GM23338 (cell line): ENCODE measurements around the gene OXCT2.

ENCODE experiments used
- CREB1 ChIP-seq: fragments of 250-450 bp; sonication (Bioruptor Pico); IDR thresholded peaks from 2 replicates; pipeline ENCODE4 v1.5.0; 2020; ENCODE audit warnings: low read depth, mild to moderate bottlenecking, moderate library complexity
- EZH2 ChIP-seq: fragments of 200-600 bp; sonication (generic); IDR thresholded peaks from one replicate; pipeline ENCODE4 v1.8.0; 2017; ENCODE audit warnings: antibody characterized with exemption, mild to moderate bottlenecking, low read depth; ENCODE audit not compliant: unreplicated experiment
- EZH2phosphoT487 ChIP-seq: fragments of 200-600 bp; sonication (generic); IDR thresholded peaks from one replicate; pipeline ENCODE4 v1.8.1; 2018; ENCODE audit warnings: antibody characterized with exemption; ENCODE audit not compliant: unreplicated experiment
- JUNB ChIP-seq: IDR thresholded peaks from one replicate; pipeline ENCODE4 v1.6.1; 2016; ENCODE audit warnings: antibody characterized with exemption; ENCODE audit not compliant: unreplicated experiment
- NANOG ChIP-seq: IDR thresholded peaks from 2 replicates; pipeline ENCODE4 v1.6.1; 2016; ENCODE audit warnings: antibody characterized with exemption, borderline replicate concordance
- POLR2AphosphoS5 ChIP-seq: IDR thresholded peaks from 2 replicates; pipeline ENCODE4 v1.6.1; 2016; ENCODE audit warnings: antibody characterized with exemption, low read depth
- STAT1 ChIP-seq: IDR thresholded peaks from one replicate; pipeline ENCODE4 v1.6.1; 2016; ENCODE audit warnings: antibody characterized with exemption; ENCODE audit not compliant: unreplicated experiment
- ZNF114 ChIP-seq: fragments of 250-450 bp; sonication (Bioruptor Pico); IDR thresholded peaks from 2 replicates; pipeline ENCODE4 v1.5.0; 2020; ENCODE audit warnings: mild to moderate bottlenecking, moderate library complexity
- ZNF331 ChIP-seq: fragments of 250-450 bp; sonication (Bioruptor Pico); IDR thresholded peaks from 2 replicates; pipeline ENCODE4 v1.5.0; 2020; ENCODE audit warnings: low read depth, mild to moderate bottlenecking, moderate library complexity
- ZNF462 ChIP-seq: fragments of 250-450 bp; sonication (Bioruptor Pico); IDR thresholded peaks from 2 replicates; pipeline ENCODE4 v1.5.0; 2020; ENCODE audit warnings: mild to moderate bottlenecking, moderate library complexity
- TF ChIP-seq, protein P1 (sequence below), 2 experiments: fragments of 200-600 bp in 1 of 2; sonication (generic) in 1 of 2; conservative IDR thresholded peaks; 2 replicates each; pipeline versions ENCODE4 v1.5.1 to v1.6.1; 2016 to 2017; ENCODE audit warnings: antibody characterized with exemption in 2 of 2, low read depth in 2 of 2, mild to moderate bottlenecking in 2 of 2, moderate library complexity in 1 of 2
- TF ChIP-seq, protein P2 (sequence below): IDR thresholded peaks from one replicate; pipeline ENCODE4 v1.6.1; 2018; ENCODE audit warnings: antibody characterized with exemption; ENCODE audit not compliant: unreplicated experiment

- TF ChIP-seq, protein P1, sequence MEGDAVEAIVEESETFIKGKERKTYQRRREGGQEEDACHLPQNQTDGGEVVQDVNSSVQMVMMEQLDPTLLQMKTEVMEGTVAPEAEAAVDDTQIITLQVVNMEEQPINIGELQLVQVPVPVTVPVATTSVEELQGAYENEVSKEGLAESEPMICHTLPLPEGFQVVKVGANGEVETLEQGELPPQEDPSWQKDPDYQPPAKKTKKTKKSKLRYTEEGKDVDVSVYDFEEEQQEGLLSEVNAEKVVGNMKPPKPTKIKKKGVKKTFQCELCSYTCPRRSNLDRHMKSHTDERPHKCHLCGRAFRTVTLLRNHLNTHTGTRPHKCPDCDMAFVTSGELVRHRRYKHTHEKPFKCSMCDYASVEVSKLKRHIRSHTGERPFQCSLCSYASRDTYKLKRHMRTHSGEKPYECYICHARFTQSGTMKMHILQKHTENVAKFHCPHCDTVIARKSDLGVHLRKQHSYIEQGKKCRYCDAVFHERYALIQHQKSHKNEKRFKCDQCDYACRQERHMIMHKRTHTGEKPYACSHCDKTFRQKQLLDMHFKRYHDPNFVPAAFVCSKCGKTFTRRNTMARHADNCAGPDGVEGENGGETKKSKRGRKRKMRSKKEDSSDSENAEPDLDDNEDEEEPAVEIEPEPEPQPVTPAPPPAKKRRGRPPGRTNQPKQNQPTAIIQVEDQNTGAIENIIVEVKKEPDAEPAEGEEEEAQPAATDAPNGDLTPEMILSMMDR (conservative IDR thresholded peaks at IDR 0.05; ENCODE audit: low read depth in 2 of 2) = no peak
- TF ChIP-seq POLR2AphosphoS5 = no peak
- TF ChIP-seq ZNF331 (CRISPR knock-in tag) = no peak
- no peak for TF ChIP-seq JUNB
- TF ChIP-seq CREB1 (CRISPR knock-in tag) = no peak
- TF ChIP-seq ZNF114 (CRISPR knock-in tag) = no peak
- TF ChIP-seq EZH2 = no peak
- TF ChIP-seq EZH2phosphoT487 = no peak
- TF ChIP-seq, protein P2, sequence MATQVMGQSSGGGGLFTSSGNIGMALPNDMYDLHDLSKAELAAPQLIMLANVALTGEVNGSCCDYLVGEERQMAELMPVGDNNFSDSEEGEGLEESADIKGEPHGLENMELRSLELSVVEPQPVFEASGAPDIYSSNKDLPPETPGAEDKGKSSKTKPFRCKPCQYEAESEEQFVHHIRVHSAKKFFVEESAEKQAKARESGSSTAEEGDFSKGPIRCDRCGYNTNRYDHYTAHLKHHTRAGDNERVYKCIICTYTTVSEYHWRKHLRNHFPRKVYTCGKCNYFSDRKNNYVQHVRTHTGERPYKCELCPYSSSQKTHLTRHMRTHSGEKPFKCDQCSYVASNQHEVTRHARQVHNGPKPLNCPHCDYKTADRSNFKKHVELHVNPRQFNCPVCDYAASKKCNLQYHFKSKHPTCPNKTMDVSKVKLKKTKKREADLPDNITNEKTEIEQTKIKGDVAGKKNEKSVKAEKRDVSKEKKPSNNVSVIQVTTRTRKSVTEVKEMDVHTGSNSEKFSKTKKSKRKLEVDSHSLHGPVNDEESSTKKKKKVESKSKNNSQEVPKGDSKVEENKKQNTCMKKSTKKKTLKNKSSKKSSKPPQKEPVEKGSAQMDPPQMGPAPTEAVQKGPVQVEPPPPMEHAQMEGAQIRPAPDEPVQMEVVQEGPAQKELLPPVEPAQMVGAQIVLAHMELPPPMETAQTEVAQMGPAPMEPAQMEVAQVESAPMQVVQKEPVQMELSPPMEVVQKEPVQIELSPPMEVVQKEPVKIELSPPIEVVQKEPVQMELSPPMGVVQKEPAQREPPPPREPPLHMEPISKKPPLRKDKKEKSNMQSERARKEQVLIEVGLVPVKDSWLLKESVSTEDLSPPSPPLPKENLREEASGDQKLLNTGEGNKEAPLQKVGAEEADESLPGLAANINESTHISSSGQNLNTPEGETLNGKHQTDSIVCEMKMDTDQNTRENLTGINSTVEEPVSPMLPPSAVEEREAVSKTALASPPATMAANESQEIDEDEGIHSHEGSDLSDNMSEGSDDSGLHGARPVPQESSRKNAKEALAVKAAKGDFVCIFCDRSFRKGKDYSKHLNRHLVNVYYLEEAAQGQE = no peak
- no peak for TF ChIP-seq ZNF462 (CRISPR knock-in tag)
- TF ChIP-seq NANOG = no peak
- TF ChIP-seq STAT1 = no peak
Measured at GRCh38 chr1:39760074-39761008, 10.8 kb downstream of the OXCT2 start.
